Hematopoietic multipotent progenitor cell treated with erythropoietin and hydrocortisone succinate and interleukin-3 and kit ligand, for 4 days (in vitro differentiated cells): ENCODE measurements around the gene GALNT2.

Experiments used
- DNase-seq: peaks from one replicate; pipeline ENCODE4 v3.0.0-alpha.2; 2015

Gene GALNT2

DNA sequence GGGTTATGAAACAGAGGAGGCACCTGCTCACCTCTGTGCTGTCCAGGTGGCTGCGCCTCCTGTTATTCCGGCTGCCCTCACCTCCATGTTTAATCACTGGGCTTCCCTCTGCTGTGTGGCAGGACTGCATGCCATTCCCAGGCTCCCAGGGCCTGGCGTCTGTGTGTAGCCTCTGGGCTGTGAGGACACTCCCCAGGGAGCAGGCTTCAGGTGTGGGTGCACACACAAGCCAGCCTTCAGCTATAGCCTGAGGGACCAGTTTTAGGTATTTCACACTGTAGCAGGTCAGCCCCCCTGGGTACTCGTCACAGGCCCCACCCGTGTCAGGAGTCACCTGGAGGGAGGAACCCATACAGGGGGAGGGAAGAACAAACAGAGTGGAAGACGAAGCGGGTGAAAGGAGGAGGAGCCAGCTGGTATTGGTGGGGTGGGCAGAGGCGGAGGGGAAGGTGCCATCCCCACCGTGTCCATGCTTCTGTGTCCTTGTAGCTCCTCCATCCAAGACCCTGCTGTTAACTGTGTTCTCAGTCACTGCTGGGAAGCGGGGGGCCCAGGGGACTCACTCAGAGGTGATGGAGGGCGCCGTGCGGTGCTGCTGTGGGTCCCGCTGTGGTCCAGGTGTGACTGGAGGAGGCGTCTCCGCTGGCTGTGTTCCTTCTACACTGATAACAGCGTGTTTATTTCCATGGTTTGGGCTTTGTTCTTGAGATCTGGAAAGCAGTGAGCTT, 200.5 kb downstream of the GALNT2 start:
- no peak for DNase-seq

DNA sequence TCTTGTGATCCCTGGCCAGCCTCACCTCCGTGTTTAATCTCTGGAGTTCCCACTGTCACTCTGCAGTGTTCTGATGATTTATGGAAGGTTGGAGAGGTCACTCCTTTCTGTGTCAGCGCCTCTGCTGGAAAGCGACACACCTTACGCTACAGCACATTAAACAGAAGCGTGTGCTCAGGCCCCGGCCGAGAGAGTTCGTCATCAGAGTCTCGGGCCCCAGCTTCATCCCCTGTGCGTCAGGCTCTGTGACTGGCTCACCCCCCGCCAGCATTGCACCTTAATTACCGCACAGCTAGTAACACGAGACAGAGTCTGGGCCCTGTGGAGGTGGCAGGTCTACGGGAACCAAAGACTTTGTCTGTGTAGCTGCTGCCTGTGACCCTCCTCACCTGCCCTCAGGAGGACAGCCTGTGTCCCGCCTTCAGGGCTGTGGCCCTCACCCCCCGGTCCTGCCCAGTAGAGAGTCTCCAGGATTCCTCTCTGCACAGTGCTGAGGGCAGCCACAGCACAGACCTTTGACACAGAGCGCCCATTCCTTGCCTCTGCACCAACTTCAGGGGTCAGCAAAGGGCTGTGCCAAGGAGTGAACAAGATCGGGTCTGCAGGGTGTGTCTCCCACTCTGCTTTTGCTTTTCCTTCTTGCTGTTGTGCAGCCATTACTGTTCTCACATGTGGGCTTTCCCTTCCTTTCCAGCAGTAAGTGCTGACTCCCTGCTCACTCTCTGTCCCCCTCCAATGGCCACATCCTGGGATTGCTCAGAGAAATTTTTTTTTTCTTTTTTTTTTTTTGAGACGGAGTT, 201.5 kb downstream of the GALNT2 start:
- DNase-seq, result peak; percentile 92

DNA sequence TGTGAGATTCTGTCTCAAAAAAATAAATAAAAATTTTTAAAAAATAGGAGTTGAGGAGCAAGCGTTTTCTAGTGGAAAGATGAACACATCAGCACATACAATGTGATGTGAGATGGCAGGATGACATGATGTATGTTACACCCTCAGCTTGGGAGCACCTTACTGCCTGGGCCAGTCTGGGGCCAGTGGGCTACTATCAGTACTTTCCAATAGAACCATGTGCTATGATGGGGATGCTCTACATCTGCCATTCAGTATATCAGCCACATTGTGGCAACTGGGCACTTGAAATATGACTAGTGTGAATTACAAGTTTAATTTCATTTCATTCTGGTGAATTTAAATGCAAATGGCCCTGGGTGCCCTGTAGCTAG, 203.1 kb downstream of the GALNT2 start:
- no peak for DNase-seq

DNA sequence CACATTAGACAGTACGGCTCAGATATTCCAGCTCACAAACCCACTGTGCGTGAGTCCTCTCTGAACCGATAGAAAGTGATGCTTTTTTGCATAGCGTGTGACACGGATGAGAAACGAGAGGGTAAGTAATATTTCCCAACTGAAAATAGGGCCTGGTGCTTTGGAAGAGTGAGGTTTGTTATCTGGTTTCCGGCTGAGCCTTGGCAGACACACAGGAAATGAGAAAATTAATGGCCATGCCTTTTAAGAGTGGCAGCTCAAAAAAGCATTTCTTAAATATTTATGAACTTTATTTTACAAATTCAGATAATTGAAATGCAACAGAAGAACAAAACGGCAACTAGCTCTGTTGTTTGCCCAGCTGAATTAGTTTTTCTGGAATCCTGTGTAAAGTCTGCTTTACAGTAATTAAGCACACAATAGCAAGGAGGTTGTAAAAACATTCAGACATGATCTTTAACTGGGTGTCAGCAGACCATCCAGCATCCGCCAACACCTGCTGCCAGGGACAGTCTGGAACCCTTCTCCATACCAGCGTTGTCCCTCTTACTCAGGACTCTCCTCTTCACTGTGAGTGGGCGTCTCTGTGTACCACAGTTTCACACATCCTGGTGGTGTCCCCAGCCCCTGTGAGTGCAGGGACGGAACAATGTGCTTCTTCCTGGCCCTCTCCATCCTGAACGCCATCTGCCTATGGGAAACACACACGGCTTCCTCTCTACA, 203.7 kb downstream of the GALNT2 start:
- peak; percentile 97 for DNase-seq

DNA sequence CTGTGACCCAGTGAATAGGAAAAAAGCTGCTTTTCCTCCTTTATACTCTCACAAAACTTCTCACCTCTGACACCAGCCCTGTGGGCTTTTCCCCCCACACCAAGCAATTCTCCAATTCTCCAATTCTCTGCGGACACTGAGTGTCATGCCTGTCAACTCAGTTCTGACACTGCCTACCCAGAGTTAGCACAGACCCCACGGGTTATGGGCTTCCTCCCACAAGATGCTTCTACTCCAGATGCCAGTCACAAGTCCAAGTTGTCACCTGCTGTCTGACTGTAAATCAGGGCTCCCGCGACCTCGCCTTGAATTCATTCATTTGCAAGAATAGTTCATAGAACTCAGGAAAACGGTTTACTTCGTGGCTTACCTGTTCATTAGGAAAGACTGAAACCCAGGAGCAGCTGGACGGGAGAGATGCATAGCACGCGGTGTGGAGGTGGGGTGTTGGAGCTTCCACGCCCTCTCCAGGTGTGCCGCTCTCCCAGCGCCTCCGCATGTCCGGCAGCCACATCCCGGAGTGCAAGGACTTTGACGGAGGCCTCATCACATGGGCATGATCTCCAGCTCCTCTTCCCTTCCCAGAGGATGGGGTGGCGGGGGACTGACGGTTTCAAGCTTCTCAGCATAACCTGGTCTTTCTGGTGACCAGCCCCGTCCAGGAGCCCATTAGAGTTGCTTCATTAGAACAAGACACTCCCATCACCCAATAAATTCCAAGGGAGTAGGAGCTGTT, 204.4 kb downstream of the GALNT2 start:
- peak; percentile 30 for DNase-seq

DNA sequence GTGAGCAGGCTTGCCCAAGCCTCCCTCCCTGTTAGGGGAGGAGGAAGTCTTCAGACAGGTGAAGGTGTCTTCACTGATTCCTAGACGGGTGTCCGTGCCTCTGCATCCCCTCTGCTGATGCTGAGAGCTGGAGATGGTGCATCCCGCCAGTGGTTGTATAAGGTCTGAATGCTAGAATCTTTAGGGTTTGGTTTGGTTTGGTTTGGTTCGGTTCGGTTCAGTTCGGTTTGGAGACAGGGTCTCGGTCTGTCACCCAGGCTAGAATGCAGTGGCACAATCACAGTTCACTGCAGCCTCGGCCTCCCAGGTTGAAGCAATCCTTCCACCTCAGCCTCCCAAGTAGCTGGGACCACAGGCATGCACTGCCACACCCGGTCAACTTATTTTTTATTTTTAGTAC, 205.5 kb downstream of the GALNT2 start:
- no peak for DNase-seq

DNA sequence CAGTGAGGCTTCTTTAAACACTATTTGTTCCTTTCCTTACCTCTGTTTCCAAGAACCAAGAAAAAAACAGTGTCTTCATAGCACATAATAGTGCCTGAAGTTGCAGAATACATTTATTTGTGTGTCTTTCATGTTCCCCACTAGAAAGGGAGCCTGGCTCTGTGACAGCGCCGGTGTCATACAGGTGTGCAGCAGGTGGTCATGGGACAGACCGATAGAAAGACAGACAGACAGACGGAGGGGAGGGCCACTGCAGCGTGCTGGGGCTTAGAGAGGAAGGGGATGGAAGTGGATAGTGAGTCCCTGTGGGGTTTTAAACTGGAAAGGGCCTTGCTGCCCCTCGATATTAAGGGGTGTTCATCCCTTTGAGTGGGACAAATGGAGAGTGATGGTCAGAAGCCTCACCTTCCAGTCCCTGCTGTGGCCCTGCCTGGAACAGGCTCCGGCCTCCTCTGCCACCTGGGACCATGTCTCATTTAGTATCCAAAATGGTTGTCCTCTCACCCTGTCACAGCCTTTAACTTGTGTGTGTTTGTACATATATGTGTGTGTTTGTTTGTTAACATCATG, 206.2 kb downstream of the GALNT2 start:
- no peak for DNase-seq

DNA sequence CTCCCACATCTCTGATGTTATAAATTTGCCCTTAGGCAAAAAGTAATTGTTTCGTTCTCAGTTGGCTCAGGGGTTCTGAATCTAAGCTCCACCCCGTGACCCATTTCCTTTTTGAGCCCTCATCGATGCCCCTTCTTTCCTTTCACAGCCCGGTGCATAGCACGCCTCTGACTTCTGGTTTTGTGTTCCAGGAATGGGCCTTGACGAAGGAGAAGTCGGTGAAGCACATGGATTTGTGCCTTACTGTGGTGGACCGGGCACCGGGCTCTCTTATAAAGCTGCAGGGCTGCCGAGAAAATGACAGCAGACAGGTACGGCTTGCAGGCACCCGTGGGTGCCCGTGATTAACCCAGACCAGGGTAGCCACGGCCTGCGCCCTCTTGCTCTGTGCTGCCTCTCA, 207.2 kb downstream of the GALNT2 start:
- DNase-seq, result peak; percentile 76

DNA sequence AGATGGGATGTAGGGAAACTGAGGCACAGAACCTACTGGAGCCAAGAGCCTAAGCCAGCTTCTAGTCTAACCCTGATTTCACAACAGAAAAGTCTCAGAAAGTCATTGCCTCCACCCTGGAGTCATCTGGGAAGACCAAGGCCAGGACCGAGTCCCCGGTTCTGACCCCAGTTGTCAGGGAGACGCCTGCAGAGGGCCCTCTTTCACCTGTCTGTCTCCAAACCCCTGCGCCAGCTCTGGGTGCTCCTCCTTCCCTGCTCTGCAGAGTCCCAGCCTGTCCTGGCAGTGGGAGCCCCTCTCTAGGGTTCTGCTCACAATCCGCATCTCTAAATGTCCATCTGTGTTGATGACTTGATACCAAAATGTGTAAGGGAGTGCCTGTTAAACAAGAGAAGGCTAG, 209.4 kb downstream of the GALNT2 start:
- no peak for DNase-seq

DNA sequence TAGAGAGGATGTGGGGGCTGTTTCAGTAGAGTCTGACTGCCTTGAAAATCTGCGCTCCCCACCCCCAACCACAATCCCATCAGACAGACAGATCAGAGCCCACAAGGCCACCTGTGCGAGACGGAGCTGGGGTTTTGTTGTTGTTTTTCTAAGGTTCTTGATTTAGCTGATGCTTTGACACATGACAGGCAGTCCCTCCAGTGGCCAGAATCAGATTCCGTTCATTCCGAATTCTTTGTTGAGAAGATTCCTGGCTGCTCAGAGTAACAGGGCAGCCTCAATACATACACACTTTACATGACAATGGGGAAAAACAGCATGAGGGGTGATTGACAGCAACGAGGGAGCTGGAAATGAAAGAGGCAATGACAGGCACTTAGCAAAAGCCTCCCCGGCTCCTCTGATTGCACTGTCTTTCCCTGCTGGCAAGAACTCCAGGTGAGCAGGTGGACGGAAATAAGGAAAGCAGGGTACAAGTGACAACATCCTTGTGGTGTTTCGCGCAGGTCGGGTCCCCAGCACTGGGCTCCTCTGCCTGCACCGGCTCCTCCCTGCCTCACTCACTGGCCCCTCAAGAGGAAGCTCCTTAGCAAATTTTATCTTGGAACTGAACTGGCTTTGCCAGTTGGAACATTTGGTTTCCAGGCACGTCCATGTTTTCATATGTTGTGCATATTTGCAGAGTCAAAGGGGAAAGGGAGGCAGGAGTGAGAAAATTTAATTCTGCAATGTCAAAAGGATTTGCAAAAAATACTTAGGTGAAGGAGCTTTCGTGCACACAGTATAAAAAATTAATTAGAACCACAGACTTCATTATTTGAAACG, 210.4 kb downstream of the GALNT2 start:
- peak; percentile 43 for DNase-seq

DNA sequence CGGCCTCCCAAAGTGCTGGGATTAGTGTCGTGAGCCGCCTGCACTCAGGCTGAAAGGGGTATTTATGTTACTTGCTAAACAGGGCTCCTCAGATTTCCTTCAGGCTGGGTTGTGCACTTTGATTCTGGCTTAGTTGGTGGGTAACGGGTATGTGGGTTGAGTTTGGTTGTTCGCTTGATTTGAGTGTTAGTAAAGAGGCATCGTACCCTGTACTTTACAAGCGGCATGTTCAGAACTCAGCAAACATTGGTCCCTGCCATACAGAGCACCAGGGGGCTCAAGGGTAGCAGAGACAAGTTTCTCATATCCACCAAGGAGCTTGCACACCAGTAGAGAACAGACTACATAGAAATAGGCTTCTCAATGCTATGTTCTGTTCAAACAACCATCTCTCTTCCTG, 211.3 kb downstream of the GALNT2 start:
- no peak for DNase-seq

DNA sequence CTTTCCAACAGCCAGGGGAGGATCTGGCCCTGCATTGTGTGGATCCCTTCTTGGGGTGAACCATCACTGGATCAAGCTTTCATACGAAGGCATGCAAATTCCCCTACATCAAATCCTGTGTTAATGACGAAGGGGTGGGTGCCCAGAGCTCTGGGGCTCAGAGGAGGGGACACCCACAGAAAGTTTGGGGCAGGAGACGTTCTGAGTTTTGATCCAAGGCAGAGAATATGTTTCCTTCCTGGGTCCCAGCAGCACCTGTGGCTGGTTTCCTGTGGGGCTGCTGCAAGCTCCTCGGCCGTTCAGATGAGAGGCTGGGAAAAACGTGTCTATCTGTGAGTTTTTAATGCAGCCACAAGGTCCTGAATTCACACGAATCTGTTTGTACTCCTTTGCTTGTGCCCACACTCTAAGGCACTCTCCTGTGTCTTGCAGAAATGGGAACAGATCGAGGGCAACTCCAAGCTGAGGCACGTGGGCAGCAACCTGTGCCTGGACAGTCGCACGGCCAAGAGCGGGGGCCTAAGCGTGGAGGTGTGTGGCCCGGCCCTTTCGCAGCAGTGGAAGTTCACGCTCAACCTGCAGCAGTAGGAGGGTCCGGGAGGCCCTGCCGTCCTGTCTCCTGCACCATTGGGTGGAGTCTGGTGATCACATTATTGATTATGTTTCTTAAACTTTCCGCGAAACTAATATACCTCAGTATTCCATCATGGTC, 212.0 kb downstream of the GALNT2 start:
- DNase-seq, result no peak

DNA sequence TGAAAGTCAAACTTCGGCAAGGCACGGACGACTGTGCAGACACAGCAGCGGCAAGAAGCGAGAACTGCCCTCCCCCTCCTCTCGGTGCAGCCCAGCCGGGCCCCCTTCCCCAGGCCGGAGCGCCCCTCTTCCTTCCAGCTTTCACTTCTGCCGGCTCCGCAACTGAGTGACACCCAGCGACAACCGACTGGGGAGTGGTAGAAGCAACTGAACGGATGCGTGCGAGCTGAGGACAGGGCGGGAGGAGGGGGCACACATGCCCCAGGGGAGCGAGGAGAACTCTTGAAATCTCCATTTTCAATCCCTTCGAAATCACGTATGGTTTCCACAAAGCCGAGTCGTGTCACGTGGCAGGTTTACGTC, 212.5 kb downstream of the GALNT2 start:
- DNase-seq, result no peak

DNA sequence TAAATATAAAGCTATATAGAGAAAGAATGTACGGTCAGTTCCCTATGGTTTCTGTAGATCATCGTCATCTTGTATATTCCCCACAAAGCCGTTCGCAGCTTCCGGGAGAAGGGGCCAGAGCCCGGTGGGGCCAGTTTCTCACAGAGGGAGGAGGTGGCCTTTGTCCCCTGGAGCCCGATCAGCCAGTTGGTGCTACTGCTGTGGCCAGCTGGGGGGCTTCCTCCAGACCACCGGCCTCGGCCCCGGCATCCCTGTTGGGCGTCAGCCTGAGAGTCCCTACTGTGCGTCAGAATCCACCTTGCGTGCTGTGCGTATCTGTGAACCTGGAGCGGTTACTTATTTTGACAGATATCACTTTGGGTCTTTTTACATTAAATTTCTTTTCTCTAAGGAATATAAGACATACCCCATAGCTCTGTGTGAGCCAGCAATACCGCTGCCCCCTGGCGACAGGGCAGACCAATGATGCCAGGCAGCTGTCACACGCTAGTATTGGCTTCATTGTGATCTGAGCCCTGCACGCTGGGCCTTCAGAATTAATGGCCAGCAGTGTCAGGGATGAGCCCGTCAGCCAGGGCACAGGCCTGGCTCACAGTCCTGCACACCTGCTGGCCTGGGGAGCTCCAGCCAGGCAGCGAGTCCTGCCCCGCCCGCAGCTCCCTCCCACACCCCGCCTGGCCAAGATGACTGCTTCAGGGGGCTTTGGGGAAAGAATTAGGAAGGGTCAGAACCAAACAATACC, 213.2 kb downstream of the GALNT2 start:
- peak; percentile 72 for DNase-seq

DNA sequence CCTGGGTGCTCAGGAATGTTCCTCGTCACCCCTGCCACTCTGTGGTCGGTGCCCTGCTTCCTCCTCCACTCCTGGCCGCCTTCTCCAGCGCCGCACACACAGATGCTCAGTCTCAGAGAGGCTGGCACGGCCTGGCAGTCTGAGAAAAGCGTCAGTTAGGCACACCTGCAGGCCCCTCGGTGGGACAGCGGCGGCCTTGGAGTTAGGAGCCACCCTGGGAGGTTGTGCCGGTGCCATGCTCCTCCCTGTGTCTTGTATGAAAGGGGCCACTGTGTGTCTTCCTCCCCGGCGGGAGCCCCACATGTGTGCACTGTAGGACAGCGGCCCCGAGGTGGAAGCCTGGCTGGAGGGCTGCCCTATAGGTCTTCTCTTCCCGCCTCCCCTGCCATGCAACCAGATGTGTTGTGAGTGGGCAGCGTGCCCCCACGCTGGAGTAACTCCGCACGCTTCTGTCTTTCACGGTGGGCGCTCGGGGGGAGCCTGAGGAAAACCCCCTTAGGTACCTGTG, 213.9 kb downstream of the GALNT2 start:
- DNase-seq, result no peak

DNA sequence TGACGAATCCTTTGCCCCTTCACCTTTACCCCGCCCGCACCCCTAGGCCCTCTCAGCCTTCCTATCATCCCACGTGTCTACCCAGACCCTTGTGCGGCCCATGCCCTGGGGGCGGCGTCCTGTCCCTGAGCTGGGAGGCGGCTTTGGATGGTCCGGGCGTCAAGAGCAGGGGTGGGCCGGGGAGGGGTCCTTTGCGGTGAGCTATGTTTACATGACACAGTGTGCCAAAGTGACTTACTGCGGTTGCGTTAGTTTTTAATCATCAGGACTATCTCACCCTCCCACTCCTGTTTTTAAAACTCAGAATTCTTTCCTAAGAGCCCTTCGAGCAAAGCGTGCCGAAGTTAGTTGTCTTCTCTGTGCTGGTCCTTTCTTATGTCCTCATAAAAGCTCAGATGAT, 214.5 kb downstream of the GALNT2 start:
- peak; percentile 59 for DNase-seq

DNA sequence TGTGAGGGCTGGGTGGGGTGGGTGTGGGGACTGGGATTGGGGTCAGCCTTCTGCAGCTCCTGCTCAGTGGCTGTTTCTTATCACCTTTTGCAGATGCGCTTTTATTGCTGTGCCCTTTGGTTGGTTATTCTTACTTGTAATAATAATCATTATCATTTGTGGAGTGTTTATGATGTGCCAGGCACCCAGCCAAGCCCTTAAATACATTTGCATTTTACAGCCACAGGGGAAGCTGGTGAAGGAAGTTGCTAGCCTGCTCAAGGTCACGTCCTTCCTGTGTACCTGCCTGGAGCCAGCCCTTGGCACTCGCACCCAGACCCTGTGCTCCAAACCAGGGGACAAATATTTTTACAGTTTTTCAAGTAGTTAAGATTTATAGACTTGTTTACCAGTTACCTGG, 215.1 kb downstream of the GALNT2 start:
- peak; percentile 95 for DNase-seq

DNA sequence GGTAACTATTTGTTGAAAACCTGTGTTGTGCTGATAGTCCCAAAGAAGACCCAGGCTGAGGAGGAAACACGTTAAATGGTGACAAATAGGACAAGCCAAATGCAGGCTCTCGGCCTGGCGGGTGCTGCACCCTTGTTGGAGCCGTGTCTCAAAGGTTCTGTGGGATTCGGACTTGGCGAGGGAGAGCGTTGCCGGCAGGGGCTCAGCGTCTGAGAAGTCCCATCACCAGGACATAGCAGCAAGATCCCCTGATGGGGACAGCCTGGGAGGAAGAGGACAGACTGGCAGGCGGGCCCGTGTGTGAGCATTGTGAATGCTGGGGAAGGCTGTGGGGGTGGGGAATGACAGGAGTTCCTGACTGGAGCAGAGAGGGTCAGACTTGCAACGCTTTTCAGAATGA, 216.6 kb downstream of the GALNT2 start:
- DNase-seq, result no peak

DNA sequence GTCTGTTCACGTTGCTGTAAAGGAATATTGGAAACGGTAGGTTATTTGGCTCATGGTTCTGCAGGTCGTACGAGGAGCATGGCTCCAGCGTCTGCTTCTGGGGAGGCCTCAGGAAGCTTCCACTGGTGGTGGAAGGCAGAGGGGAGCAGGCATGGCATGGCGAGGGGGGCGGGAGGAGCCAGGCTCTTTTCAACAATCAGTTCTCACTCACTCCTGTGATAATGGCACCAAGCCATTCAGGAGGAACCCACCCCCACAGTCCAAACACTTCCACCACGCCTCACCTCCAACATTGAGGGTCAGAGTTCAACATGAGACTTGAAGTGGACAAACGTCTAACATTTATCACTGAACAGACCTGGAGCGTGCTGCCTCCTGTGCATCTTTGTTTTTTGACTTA, 217.9 kb downstream of the GALNT2 start:
- no peak for DNase-seq

DNA sequence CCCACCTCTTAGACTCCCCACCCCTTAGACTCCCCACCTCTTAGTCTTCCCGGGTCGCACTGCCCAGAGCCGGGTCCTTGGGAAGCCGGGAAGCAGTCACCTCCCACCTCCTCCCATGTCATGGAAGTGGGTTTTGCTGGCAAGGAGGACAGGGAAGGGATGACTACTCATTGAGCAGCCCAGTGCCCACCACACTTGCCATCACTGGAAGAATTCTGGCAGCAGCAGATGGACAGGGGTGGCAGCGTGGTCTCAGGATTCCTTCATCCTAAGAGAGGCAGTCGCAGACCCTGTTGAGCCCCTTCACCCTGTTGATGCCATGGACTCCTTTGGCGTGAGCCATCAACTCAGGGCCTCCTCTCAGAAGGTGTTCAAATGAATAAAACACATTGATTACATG, 218.3 kb downstream of the GALNT2 start:
- DNase-seq, result no peak
